ENCODE measurements around the gene ZFYVE9. TPM values are rescaled to one million over a fixed set of nuclear protein-coding genes. Genes with fewer than 3 reads are reported as not detected.

ZFYVE9 gene
- total and polyA plus RNA-seq, 2 experiments from 2014 or later: 5.4 to 27.3 TPM

DNA sequence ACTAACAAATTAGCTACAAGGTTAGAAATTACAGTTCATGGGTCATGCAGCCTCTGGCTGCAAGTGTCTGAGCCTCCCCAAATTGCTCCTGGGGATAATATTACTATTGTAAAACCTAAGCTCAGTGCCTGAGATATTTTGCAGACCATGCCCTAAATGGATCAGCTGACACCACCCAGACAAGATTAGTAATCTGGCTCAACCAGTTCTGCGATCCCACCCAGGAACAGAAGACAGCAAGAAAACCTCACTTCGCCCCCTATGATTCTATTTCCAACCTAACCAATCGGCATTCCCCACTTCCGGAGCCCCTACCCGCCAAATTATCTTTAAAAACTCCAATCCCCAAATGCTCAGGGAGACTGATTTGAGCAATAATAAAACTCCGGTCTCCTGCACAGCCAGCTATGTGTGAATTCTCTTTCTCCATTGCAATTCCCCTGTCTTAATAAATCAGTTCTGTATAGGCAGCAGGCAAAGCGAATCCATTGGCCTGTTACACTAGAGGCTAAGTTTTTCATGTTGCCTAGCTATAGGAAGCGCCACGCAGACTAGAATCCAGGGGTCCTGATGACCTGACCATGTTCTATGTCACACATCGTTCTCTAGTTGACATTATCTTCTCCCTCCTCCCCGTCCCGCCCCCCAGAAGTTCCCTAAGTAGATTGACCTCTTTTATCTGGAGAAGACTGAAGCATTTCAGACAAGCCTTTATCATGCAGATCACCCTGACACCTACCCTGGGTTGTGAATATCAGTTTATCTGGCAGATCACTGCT is 22.4 kb upstream of the ZFYVE9 start:
- Mint-ChIP-seq H3K27ac (no peak overlapping the region), H3K4me3 (peak overlapping the region; percentile 8; the same call in 1 of the 3 replicates), H3K4me1 (peaks cover 19% of the 10 kb centered on the region), H3K27me3 (ENCODE audit: insufficient read depth, low read depth, poor library complexity) (no peaks in the 10 kb centered on the region), H3K9me3 (no peaks in the 10 kb centered on the region), H3K36me3 (ENCODE audit: low read depth) (no peaks in the 10 kb centered on the region)
- Histone ChIP-seq H3K4me3 (no peak overlapping the region), H3K27me3 (ENCODE audit: insufficient read depth) (no peaks in the 10 kb centered on the region), H4K20me1 (replicated peaks; ENCODE audit: insufficient read depth) (no peaks in the 10 kb centered on the region), H3K4me2 (peak overlapping the region; percentile 51), H2AFZ (peak overlapping the region; percentile 15; the same call in 1 of the 2 replicates), H3K4me1 (ENCODE audit: insufficient read depth) (peaks cover 12% of the 10 kb centered on the region), H3K36me3 (ENCODE audit: insufficient read depth) (no peaks in the 10 kb centered on the region), H3K9me2 (ENCODE audit: insufficient read depth) (no peaks in the 10 kb centered on the region), H3K27ac (ENCODE audit: low read depth) (no peak overlapping the region), H3K79me2 (replicated peaks; ENCODE audit: insufficient read depth) (no peaks in the 10 kb centered on the region), H3F3A (replicated peaks; ENCODE audit: low read depth) (no peaks in the 10 kb centered on the region)
- TF ChIP-seq EZH2phosphoT487 (IDR thresholded peaks at IDR 0.05; ENCODE audit: unreplicated experiment): no peak
- TF ChIP-seq, protein P1, sequence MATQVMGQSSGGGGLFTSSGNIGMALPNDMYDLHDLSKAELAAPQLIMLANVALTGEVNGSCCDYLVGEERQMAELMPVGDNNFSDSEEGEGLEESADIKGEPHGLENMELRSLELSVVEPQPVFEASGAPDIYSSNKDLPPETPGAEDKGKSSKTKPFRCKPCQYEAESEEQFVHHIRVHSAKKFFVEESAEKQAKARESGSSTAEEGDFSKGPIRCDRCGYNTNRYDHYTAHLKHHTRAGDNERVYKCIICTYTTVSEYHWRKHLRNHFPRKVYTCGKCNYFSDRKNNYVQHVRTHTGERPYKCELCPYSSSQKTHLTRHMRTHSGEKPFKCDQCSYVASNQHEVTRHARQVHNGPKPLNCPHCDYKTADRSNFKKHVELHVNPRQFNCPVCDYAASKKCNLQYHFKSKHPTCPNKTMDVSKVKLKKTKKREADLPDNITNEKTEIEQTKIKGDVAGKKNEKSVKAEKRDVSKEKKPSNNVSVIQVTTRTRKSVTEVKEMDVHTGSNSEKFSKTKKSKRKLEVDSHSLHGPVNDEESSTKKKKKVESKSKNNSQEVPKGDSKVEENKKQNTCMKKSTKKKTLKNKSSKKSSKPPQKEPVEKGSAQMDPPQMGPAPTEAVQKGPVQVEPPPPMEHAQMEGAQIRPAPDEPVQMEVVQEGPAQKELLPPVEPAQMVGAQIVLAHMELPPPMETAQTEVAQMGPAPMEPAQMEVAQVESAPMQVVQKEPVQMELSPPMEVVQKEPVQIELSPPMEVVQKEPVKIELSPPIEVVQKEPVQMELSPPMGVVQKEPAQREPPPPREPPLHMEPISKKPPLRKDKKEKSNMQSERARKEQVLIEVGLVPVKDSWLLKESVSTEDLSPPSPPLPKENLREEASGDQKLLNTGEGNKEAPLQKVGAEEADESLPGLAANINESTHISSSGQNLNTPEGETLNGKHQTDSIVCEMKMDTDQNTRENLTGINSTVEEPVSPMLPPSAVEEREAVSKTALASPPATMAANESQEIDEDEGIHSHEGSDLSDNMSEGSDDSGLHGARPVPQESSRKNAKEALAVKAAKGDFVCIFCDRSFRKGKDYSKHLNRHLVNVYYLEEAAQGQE (IDR thresholded peaks at IDR 0.05; ENCODE audit: unreplicated experiment): no peak
- no peak for TF ChIP-seq ZNF331 (CRISPR knock-in tag; IDR thresholded peaks at IDR 0.05; ENCODE audit: low read depth)
- TF ChIP-seq EZH2 (IDR thresholded peaks at IDR 0.05; ENCODE audit: low read depth, unreplicated experiment): no peak
- TF ChIP-seq ZNF114 (CRISPR knock-in tag; IDR thresholded peaks at IDR 0.05): no peak
- TF ChIP-seq JUNB (IDR thresholded peaks at IDR 0.05; ENCODE audit: unreplicated experiment): no peak
- TF ChIP-seq CTCF (conservative IDR thresholded peaks at IDR 0.05; ENCODE audit: low read depth in 2 of 2): no peak
- no peak for TF ChIP-seq CREB1 (CRISPR knock-in tag; IDR thresholded peaks at IDR 0.05; ENCODE audit: low read depth)
- TF ChIP-seq, protein P2, sequence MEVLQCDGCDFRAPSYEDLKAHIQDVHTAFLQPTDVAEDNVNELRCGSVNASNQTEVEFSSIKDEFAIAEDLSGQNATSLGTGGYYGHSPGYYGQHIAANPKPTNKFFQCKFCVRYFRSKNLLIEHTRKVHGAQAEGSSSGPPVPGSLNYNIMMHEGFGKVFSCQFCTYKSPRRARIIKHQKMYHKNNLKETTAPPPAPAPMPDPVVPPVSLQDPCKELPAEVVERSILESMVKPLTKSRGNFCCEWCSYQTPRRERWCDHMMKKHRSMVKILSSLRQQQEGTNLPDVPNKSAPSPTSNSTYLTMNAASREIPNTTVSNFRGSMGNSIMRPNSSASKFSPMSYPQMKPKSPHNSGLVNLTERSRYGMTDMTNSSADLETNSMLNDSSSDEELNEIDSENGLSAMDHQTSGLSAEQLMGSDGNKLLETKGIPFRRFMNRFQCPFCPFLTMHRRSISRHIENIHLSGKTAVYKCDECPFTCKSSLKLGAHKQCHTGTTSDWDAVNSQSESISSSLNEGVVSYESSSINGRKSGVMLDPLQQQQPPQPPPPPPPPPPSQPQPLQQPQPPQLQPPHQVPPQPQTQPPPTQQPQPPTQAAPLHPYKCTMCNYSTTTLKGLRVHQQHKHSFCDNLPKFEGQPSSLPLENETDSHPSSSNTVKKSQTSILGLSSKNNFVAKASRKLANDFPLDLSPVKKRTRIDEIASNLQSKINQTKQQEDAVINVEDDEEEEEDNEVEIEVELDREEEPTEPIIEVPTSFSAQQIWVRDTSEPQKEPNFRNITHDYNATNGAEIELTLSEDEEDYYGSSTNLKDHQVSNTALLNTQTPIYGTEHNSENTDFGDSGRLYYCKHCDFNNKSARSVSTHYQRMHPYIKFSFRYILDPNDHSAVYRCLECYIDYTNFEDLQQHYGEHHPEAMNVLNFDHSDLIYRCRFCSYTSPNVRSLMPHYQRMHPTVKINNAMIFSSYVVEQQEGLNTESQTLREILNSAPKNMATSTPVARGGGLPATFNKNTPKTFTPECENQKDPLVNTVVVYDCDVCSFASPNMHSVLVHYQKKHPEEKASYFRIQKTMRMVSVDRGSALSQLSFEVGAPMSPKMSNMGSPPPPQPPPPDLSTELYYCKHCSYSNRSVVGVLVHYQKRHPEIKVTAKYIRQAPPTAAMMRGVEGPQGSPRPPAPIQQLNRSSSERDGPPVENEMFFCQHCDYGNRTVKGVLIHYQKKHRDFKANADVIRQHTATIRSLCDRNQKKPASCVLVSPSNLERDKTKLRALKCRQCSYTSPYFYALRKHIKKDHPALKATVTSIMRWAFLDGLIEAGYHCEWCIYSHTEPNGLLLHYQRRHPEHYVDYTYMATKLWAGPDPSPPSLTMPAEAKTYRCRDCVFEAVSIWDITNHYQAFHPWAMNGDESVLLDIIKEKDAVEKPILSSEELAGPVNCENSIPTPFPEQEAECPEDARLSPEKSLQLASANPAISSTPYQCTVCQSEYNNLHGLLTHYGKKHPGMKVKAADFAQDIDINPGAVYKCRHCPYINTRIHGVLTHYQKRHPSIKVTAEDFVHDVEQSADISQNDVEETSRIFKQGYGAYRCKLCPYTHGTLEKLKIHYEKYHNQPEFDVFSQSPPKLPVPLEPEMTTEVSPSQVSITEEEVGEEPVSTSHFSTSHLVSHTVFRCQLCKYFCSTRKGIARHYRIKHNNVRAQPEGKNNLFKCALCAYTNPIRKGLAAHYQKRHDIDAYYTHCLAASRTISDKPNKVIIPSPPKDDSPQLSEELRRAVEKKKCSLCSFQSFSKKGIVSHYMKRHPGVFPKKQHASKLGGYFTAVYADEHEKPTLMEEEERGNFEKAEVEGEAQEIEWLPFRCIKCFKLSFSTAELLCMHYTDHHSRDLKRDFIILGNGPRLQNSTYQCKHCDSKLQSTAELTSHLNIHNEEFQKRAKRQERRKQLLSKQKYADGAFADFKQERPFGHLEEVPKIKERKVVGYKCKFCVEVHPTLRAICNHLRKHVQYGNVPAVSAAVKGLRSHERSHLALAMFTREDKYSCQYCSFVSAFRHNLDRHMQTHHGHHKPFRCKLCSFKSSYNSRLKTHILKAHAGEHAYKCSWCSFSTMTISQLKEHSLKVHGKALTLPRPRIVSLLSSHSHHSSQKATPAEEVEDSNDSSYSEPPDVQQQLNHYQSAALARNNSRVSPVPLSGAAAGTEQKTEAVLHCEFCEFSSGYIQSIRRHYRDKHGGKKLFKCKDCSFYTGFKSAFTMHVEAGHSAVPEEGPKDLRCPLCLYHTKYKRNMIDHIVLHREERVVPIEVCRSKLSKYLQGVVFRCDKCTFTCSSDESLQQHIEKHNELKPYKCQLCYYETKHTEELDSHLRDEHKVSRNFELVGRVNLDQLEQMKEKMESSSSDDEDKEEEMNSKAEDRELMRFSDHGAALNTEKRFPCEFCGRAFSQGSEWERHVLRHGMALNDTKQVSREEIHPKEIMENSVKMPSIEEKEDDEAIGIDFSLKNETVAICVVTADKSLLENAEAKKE (CRISPR knock-in tag; IDR thresholded peaks at IDR 0.05): no peak
- TF ChIP-seq POLR2AphosphoS5 (IDR thresholded peaks at IDR 0.05; ENCODE audit: low read depth): no peak
- TF ChIP-seq ETS1 (IDR thresholded peaks at IDR 0.05): no peak
- no peak for TF ChIP-seq NANOG (IDR thresholded peaks at IDR 0.05; ENCODE audit: borderline replicate concordance)
- TF ChIP-seq STAT1 (IDR thresholded peaks at IDR 0.05; ENCODE audit: unreplicated experiment): no peak
- DNase-seq (ENCODE audit: low spot score) (peak; percentile 14), ATAC-seq (peak; percentile 62)

Data from GM23338 (cell line).